H9 (cell line): ENCODE data around the gene ADGRL3. TPM values are rescaled to one million over a fixed set of nuclear protein-coding genes. Genes with fewer than 3 reads are reported as not detected.

Source experiments
- DNase-seq: peaks from one replicate; pipeline ENCODE4 v3.0.0-alpha.2; 2017
- H2AFZ ChIP-seq: one replicate; pipeline ENCODE4 v1.6.1; 2013; ENCODE audit warnings: mild to moderate bottlenecking, low read length, control low read depth, moderate library complexity
- H2AK5ac ChIP-seq: 2 replicates; pipeline ENCODE4 v1.6.1; 2013; ENCODE audit warnings: low read length, control low read depth, mixed read lengths; ENCODE audit not compliant: insufficient read length
- H2BK120ac ChIP-seq: one replicate; pipeline ENCODE4 v1.6.1; 2013; ENCODE audit warnings: low read depth, mild to moderate bottlenecking, low read length, control low read depth, inconsistent platforms; ENCODE audit not compliant: poor library complexity, severe bottlenecking
- H2BK12ac ChIP-seq: 2 replicates; pipeline ENCODE4 v1.6.1; 2013; ENCODE audit warnings: low read length, control low read depth, mixed read lengths, low read depth; ENCODE audit not compliant: insufficient read length
- H2BK15ac ChIP-seq: 2 replicates; pipeline ENCODE4 v1.6.1; 2013; ENCODE audit warnings: low read depth, low read length, control low read depth
- H2BK20ac ChIP-seq: one replicate; pipeline ENCODE4 v1.6.1; 2013; ENCODE audit warnings: low read depth, mild to moderate bottlenecking, low read length, control low read depth, inconsistent platforms; ENCODE audit not compliant: poor library complexity, severe bottlenecking
- H2BK5ac ChIP-seq: 2 replicates; pipeline ENCODE4 v1.6.1; 2013; ENCODE audit warnings: low read length, control low read depth, mixed read lengths; ENCODE audit not compliant: insufficient read length
- H3K14ac ChIP-seq: 2 replicates; pipeline ENCODE4 v1.6.1; 2013; ENCODE audit warnings: low read length, control low read depth; ENCODE audit not compliant: insufficient read depth
- H3K18ac ChIP-seq: 2 replicates; pipeline ENCODE4 v1.6.1; 2013; ENCODE audit warnings: low read depth, mild to moderate bottlenecking, mixed read lengths, low read length, control low read depth; ENCODE audit not compliant: insufficient read length
- H3K23ac ChIP-seq: 2 replicates; pipeline ENCODE4 v1.6.1; 2013; ENCODE audit warnings: low read length, control low read depth, mixed read lengths, low read depth; ENCODE audit not compliant: insufficient read length
- H3K23me2 ChIP-seq: 2 replicates; pipeline ENCODE4 v1.6.1; 2013; ENCODE audit warnings: low read depth, mild to moderate bottlenecking, mixed read lengths, low read length, control low read depth; ENCODE audit not compliant: insufficient read length, poor library complexity, severe bottlenecking
- H3K27ac ChIP-seq: 2 replicates; pipeline ENCODE4 v1.5.1; 2013; ENCODE audit warnings: low read length, control low read depth, mixed read lengths, low read depth; ENCODE audit not compliant: insufficient read length
- H3K27me3 ChIP-seq: 2 replicates; pipeline ENCODE4 v1.6.1; 2013; ENCODE audit warnings: low read length, control low read depth, inconsistent platforms; ENCODE audit not compliant: insufficient read depth
- H3K4ac ChIP-seq: 2 replicates; pipeline ENCODE4 v1.6.1; 2013; ENCODE audit warnings: low read depth, mild to moderate bottlenecking, control low read depth, inconsistent platforms, low read length, moderate library complexity
- H3K4me1 ChIP-seq: 2 replicates; pipeline ENCODE4 v1.6.1; 2013; ENCODE audit warnings: low read length, control low read depth, inconsistent platforms; ENCODE audit not compliant: insufficient read depth
- H3K4me2 ChIP-seq: 2 replicates; pipeline ENCODE4 v1.6.1; 2013; ENCODE audit warnings: low read length, control low read depth, mixed read lengths; ENCODE audit not compliant: insufficient read length, insufficient read depth
- H3K56ac ChIP-seq: 2 replicates; pipeline ENCODE4 v1.6.1; 2013; ENCODE audit warnings: low read depth, mild to moderate bottlenecking, mixed read lengths, low read length, control low read depth; ENCODE audit not compliant: insufficient read length
- H3K79me1 ChIP-seq: 2 replicates; pipeline ENCODE4 v1.6.1; 2013; ENCODE audit warnings: low read depth, mild to moderate bottlenecking, moderate library complexity, low read length, control low read depth, inconsistent platforms; ENCODE audit not compliant: insufficient read depth, poor library complexity, severe bottlenecking
- H3K79me2 ChIP-seq: 2 replicates; pipeline ENCODE4 v1.6.1; 2013; ENCODE audit warnings: low read length, control low read depth, inconsistent platforms; ENCODE audit not compliant: insufficient read depth
- H3K9ac ChIP-seq: 2 replicates; pipeline ENCODE4 v1.6.1; 2013; ENCODE audit warnings: low read length, control low read depth, mixed read lengths; ENCODE audit not compliant: insufficient read length; ENCODE audit errors: extremely low read depth
- H3K9me3 ChIP-seq: one replicate; pipeline ENCODE4 v1.6.1; 2013; ENCODE audit warnings: low read depth, low read length, inconsistent platforms; ENCODE audit not compliant: control insufficient read depth
- H3T11ph ChIP-seq: one replicate; pipeline ENCODE4 v1.6.1; 2013; ENCODE audit warnings: mild to moderate bottlenecking, low read length, control low read depth, inconsistent platforms
- H4K20me1 ChIP-seq: one replicate; pipeline ENCODE4 v1.6.1; 2013; ENCODE audit not compliant: control insufficient read depth, insufficient read length, insufficient read depth
- H4K5ac ChIP-seq: 2 replicates; pipeline ENCODE4 v1.6.1; 2013; ENCODE audit warnings: low read depth, mild to moderate bottlenecking, mixed read lengths, low read length, control low read depth; ENCODE audit not compliant: insufficient read length
- H4K8ac ChIP-seq: replicated peaks from 2 replicates; pipeline ENCODE4 v1.6.1; 2013; ENCODE audit warnings: low read length, control low read depth, mixed read lengths, low read depth; ENCODE audit not compliant: insufficient read length
- H4K91ac ChIP-seq: 2 replicates; pipeline ENCODE4 v1.6.1; 2013; ENCODE audit warnings: low read depth, mild to moderate bottlenecking, moderate library complexity, mixed read lengths, low read length, control low read depth; ENCODE audit not compliant: insufficient read length
- H3K27ac Mint-ChIP-seq, 3 experiments: 2 replicates in 2 of 3; 3 replicates in 1 of 3; pipeline ENCODE4 v1.8.0; 2020 to 2021; ENCODE audit warnings: mixed read lengths in 3 of 3, mild to moderate bottlenecking in 1 of 3, moderate library complexity in 1 of 3
- H3K27me3 Mint-ChIP-seq: 2 replicates; pipeline ENCODE4 v1.8.0; 2021; ENCODE audit warnings: low read depth, mild to moderate bottlenecking, moderate library complexity, mixed read lengths
- H3K36me3 Mint-ChIP-seq, 3 experiments: 2 replicates in 2 of 3; 3 replicates in 1 of 3; pipeline ENCODE4 v1.8.0; 2020 to 2021; ENCODE audit warnings: low read depth in 3 of 3, mixed read lengths in 3 of 3; ENCODE audit not compliant: insufficient read depth in 1 of 3
- H3K4me1 Mint-ChIP-seq, 2 experiments: 2 replicates each; pipeline ENCODE4 v1.8.0; 2020; ENCODE audit warnings: mixed read lengths in 2 of 2
- H3K4me3 Mint-ChIP-seq, 2 experiments: 2 replicates in 1 of 2; 3 replicates in 1 of 2; pipeline ENCODE4 v1.8.0; 2020 to 2021; ENCODE audit warnings: mild to moderate bottlenecking in 2 of 2, mixed read lengths in 2 of 2, moderate library complexity in 1 of 2
- H3K9me3 Mint-ChIP-seq, 2 experiments: 2 replicates in 1 of 2; 3 replicates in 1 of 2; pipeline ENCODE4 v1.8.0; 2020; ENCODE audit warnings: mild to moderate bottlenecking in 2 of 2, mixed read lengths in 2 of 2, moderate library complexity in 1 of 2
- WGBS: extraction: QIAGEN DNeasy Blood & Tissue Kit; methylation state at CpG from one replicate; pipeline ENCODE4 v1.1.7; 2013; ENCODE audit warnings: missing lambda C conversion rate, low lambda C conversion rate, mixed read lengths; ENCODE audit not compliant: insufficient read length; ENCODE audit errors: extremely low coverage; 5-methylcytosine and 5-hydroxymethylcytosine counted together
- total RNA-seq: library from RNA; stranded (reverse); gene quantifications from 2 replicates; pipeline ENCODE4 v1.2.1, GENCODE V29; 2021
- TF ChIP-seq, protein P1 (sequence below): fragments of 200-600 bp; sonication (generic); conservative IDR thresholded peaks from 3 replicates; pipeline ENCODE4 v1.8.0; 2021; ENCODE audit warnings: antibody characterized with exemption, mild to moderate bottlenecking

The ADGRL3 gene
- total RNA-seq, 1 experiment from 2014 or later, result 5.9 TPM

GRCh38 chr4:61195101-61195500 is 5.0 kb upstream of the ADGRL3 start:
- Histone ChIP-seq H3K18ac (no peak overlapping the region), H3K14ac (no peak overlapping the region), H3K56ac (no peak overlapping the region), H3K4me2 (no peak overlapping the region), H2BK5ac (no peak overlapping the region), H2BK12ac (no peak overlapping the region), H3K27me3 (no peaks in the 10 kb centered on the region), H4K91ac (no peak overlapping the region), H3K4ac (no peak overlapping the region), H2AFZ (no peak overlapping the region), H4K5ac (no peak overlapping the region), H3K9ac (no peak overlapping the region), H3K23me2 (peaks cover 3% of the 10 kb centered on the region), H3K23ac (no peak overlapping the region), H4K20me1 (no peaks in the 10 kb centered on the region), H2BK15ac (no peak overlapping the region), H3T11ph (no peak overlapping the region), H3K79me1 (no peaks in the 10 kb centered on the region), H2BK120ac (no peak overlapping the region), H2BK20ac (no peak overlapping the region), H3K79me2 (0 out of 2 replicates have a peak, but pooled peaks cover 2% of the 10 kb centered on the region), H4K8ac (no peak overlapping the region), H3K4me1 (no peaks in the 10 kb centered on the region; the same call in 1 of the 2 replicates), H3K9me3 (no peaks in the 10 kb centered on the region), H3K27ac (no peak overlapping the region), H2AK5ac (no peak overlapping the region)
- no peaks in the 10 kb centered on the region; a peak in 1 of 5 replicates for H3K9me3 Mint-ChIP-seq
- H3K27ac Mint-ChIP-seq, result no peak overlapping the region
- no peaks in the 10 kb centered on the region for H3K36me3 Mint-ChIP-seq
- no CpG with 5 or more reads among the region's 1 CpG for WGBS
- H3K4me1 Mint-ChIP-seq, result peaks cover 11% of the 10 kb centered on the region in 2 experiments
- no peak overlapping the region for H3K4me3 Mint-ChIP-seq
- TF ChIP-seq, protein P1, sequence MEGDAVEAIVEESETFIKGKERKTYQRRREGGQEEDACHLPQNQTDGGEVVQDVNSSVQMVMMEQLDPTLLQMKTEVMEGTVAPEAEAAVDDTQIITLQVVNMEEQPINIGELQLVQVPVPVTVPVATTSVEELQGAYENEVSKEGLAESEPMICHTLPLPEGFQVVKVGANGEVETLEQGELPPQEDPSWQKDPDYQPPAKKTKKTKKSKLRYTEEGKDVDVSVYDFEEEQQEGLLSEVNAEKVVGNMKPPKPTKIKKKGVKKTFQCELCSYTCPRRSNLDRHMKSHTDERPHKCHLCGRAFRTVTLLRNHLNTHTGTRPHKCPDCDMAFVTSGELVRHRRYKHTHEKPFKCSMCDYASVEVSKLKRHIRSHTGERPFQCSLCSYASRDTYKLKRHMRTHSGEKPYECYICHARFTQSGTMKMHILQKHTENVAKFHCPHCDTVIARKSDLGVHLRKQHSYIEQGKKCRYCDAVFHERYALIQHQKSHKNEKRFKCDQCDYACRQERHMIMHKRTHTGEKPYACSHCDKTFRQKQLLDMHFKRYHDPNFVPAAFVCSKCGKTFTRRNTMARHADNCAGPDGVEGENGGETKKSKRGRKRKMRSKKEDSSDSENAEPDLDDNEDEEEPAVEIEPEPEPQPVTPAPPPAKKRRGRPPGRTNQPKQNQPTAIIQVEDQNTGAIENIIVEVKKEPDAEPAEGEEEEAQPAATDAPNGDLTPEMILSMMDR, result no peak
- H3K27me3 Mint-ChIP-seq, result peaks cover 36% of the 10 kb centered on the region
- no peak for DNase-seq
